K562 (cell line): ENCODE results near the gene ZNF593OS. TPM values are rescaled to one million over a fixed set of nuclear protein-coding genes. Genes with fewer than 3 reads are reported as not detected.

ENCODE experiments used
- ETV1 ChIP-seq: fragments of 450-650 bp; conservative IDR thresholded peaks from 2 replicates; pipeline ENCODE4 v1.6.1; 2016; ENCODE audit warnings: missing genetic modification characterization, control low read depth, low read depth, missing compliant biosample characterization
- HDAC2 ChIP-seq: fragments of 450-650 bp; IDR thresholded peaks from 2 replicates; pipeline ENCODE4 v1.6.1; 2016; ENCODE audit warnings: mild to moderate bottlenecking
- LEF1 ChIP-seq: fragments of 450-650 bp; IDR thresholded peaks from 2 replicates; pipeline ENCODE4 v1.6.1; 2016; ENCODE audit warnings: mild to moderate bottlenecking
- RBBP5 ChIP-seq: fragments of 200-600 bp; sonication (generic); IDR thresholded peaks from 2 replicates; pipeline ENCODE4 v1.6.1; 2012; ENCODE audit warnings: borderline replicate concordance, mild to moderate bottlenecking, low read length, control low read depth, inconsistent platforms; ENCODE audit not compliant: insufficient read depth, poor library complexity, severe bottlenecking
- SREBF2 ChIP-seq: sonication (generic); formaldehyde crosslinking; IDR thresholded peaks from 2 replicates; pipeline ENCODE4 v1.4.0; 2020; ENCODE audit warnings: mild to moderate bottlenecking, missing genetic modification reagents
- SRSF3 ChIP-seq: fragments of 200-400 bp; formaldehyde crosslinking; IDR thresholded peaks from 2 replicates; pipeline ENCODE4 v1.6.1; 2016; ENCODE audit warnings: mild to moderate bottlenecking, low read length, moderate library complexity; ENCODE audit not compliant: insufficient read depth
- TAL1 ChIP-seq: fragments of 450-650 bp; IDR thresholded peaks from 2 replicates; pipeline ENCODE4 v1.6.1; 2016; ENCODE audit warnings: mild to moderate bottlenecking
- ZNF224 ChIP-seq: sonication (generic); formaldehyde crosslinking; IDR thresholded peaks from 2 replicates; pipeline ENCODE4 v1.8.0; 2022; ENCODE audit warnings: mild to moderate bottlenecking, missing genetic modification reagents
- ZNF644 ChIP-seq: fragments of 200-800 bp; sonication (Bioruptor generic); IDR thresholded peaks from 2 replicates; pipeline ENCODE4 v1.6.1; 2016; ENCODE audit warnings: low read depth, missing genetic modification characterization, missing compliant biosample characterization
- polyA plus RNA-seq, 8 experiments: library from polyadenylated mRNA; depleted of rRNA in 4 of 8; stranded (reverse) in 5 of 8; unstranded in 3 of 8; fragments of >200 nt; fragmentation: Nextera tagmentation in 2 of 8; fragmentation: Illumina TruSeq in 1 of 8; extraction: Ambion mirVana in 2 of 8; extraction: Trizol in 1 of 8; gene quantifications; 2 replicates each; pipeline versions ENCODE4 v1.2.1 to v1.2.3, GENCODE V29; 2011 to 2014; ENCODE audit warnings: inconsistent platforms in 1 of 8, missing spikeins in 1 of 8
- total RNA-seq, 7 experiments: library from RNA; depleted of rRNA in 6 of 7; stranded (reverse); fragments of >200 nt in 6 of 7; fragmentation: Illumina TruSeq in 2 of 7; extraction: Trizol in 2 of 7; gene quantifications; 2 replicates each; pipeline versions ENCODE4 v1.2.1 to v1.2.3, GENCODE V29; 2011 to 2021; ENCODE audit warnings: low replicate concordance in 1 of 7
- TF ChIP-seq, protein P1 (sequence below): fragments of 250-450 bp; sonication (Bioruptor Pico); IDR thresholded peaks from 2 replicates; pipeline ENCODE4 v1.8.0; 2021; ENCODE audit warnings: mild to moderate bottlenecking, moderate library complexity
- TF ChIP-seq, protein P2 (sequence below): fragments of 450-650 bp; IDR thresholded peaks from 2 replicates; pipeline ENCODE4 v1.6.1; 2017; ENCODE audit warnings: antibody characterized with exemption, mild to moderate bottlenecking
- TF ChIP-seq, protein P3 (sequence below): fragments of 450-650 bp; IDR thresholded peaks from 2 replicates; pipeline ENCODE4 v1.6.1; 2017; ENCODE audit warnings: mild to moderate bottlenecking, moderate library complexity
- TF ChIP-seq, protein P4 (sequence below): fragments of 450-650 bp; formaldehyde crosslinking; IDR thresholded peaks from 2 replicates; pipeline ENCODE4 v1.4.0; 2022; ENCODE audit warnings: missing genetic modification characterization

The ZNF593OS gene
- total and polyA plus RNA-seq, 9 of the 15 experiments (the other 6 are each of a cell fraction or from before 2014, with no cell fraction given), result 0.24 to 0.27 TPM; not detected in 7

DNA sequence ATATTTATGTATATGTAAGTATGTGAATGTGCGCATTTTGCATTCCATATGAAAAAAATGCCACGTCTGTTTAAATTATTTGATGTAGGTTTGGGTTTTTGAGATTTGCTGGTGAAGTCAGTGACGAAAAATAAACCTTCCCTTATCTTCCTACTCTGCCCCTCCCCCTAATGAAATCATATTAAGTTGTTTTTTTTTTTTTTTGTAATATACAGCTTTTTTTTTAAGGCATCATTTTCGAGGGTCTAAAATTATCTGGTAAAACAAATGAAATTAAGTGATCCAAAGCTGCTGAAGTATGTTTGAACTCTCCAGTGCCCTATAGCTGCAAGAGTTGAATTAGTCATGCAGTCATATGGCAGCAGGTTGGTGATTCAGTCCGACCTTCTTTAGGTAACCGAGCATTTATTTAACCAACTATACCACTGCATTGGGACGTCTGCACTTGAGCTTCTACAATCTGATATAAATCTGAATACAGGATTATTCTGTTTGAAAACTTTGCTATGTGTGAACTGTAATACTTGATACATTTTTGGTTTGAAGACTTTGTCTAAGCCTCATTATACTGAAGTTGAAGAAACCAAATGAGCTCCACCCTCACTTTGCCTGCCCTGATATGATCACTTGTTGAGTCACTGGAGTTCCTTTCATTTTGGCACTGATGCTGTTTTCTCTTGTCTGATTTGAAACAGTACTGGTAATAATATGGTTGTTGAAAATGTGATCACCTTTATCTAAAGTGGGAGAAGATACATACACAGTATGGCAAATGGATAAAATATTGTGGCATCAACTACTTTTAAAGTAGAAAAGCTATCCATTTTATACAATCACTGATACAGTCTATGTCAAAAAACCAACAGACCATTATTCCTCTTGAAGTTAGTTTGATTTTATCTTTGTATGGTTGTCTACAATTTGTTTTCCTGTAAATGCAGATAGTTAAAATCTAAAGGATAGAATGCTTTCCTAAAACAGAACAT lies 48.4 kb downstream of the ZNF593OS start (continued):
- no peak for TF ChIP-seq TAL1
- TF ChIP-seq, protein P1, sequence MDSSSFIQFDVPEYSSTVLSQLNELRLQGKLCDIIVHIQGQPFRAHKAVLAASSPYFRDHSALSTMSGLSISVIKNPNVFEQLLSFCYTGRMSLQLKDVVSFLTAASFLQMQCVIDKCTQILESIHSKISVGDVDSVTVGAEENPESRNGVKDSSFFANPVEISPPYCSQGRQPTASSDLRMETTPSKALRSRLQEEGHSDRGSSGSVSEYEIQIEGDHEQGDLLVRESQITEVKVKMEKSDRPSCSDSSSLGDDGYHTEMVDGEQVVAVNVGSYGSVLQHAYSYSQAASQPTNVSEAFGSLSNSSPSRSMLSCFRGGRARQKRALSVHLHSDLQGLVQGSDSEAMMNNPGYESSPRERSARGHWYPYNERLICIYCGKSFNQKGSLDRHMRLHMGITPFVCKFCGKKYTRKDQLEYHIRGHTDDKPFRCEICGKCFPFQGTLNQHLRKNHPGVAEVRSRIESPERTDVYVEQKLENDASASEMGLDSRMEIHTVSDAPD (CRISPR knock-in tag), result no peak
- TF ChIP-seq, protein P2, sequence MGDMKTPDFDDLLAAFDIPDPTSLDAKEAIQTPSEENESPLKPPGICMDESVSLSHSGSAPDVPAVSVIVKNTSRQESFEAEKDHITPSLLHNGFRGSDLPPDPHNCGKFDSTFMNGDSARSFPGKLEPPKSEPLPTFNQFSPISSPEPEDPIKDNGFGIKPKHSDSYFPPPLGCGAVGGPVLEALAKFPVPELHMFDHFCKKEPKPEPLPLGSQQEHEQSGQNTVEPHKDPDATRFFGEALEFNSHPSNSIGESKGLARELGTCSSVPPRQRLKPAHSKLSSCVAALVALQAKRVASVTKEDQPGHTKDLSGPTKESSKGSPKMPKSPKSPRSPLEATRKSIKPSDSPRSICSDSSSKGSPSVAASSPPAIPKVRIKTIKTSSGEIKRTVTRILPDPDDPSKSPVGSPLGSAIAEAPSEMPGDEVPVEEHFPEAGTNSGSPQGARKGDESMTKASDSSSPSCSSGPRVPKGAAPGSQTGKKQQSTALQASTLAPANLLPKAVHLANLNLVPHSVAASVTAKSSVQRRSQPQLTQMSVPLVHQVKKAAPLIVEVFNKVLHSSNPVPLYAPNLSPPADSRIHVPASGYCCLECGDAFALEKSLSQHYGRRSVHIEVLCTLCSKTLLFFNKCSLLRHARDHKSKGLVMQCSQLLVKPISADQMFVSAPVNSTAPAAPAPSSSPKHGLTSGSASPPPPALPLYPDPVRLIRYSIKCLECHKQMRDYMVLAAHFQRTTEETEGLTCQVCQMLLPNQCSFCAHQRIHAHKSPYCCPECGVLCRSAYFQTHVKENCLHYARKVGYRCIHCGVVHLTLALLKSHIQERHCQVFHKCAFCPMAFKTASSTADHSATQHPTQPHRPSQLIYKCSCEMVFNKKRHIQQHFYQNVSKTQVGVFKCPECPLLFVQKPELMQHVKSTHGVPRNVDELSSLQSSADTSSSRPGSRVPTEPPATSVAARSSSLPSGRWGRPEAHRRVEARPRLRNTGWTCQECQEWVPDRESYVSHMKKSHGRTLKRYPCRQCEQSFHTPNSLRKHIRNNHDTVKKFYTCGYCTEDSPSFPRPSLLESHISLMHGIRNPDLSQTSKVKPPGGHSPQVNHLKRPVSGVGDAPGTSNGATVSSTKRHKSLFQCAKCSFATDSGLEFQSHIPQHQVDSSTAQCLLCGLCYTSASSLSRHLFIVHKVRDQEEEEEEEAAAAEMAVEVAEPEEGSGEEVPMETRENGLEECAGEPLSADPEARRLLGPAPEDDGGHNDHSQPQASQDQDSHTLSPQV, result peak; percentile 97
- peak; percentile 81 for TF ChIP-seq ZNF644 (tag)
- TF ChIP-seq, protein P3, sequence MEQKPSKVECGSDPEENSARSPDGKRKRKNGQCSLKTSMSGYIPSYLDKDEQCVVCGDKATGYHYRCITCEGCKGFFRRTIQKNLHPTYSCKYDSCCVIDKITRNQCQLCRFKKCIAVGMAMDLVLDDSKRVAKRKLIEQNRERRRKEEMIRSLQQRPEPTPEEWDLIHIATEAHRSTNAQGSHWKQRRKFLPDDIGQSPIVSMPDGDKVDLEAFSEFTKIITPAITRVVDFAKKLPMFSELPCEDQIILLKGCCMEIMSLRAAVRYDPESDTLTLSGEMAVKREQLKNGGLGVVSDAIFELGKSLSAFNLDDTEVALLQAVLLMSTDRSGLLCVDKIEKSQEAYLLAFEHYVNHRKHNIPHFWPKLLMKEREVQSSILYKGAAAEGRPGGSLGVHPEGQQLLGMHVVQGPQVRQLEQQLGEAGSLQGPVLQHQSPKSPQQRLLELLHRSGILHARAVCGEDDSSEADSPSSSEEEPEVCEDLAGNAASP, result no peak
- TF ChIP-seq, protein P4, sequence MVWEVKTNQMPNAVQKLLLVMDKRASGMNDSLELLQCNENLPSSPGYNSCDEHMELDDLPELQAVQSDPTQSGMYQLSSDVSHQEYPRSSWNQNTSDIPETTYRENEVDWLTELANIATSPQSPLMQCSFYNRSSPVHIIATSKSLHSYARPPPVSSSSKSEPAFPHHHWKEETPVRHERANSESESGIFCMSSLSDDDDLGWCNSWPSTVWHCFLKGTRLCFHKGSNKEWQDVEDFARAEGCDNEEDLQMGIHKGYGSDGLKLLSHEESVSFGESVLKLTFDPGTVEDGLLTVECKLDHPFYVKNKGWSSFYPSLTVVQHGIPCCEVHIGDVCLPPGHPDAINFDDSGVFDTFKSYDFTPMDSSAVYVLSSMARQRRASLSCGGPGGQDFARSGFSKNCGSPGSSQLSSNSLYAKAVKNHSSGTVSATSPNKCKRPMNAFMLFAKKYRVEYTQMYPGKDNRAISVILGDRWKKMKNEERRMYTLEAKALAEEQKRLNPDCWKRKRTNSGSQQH, result no peak
- peak; percentile 88 for TF ChIP-seq LEF1
- TF ChIP-seq ZNF224 (CRISPR knock-in tag), result no peak
- peak; percentile 1; the same call in 1 of the 2 replicates for TF ChIP-seq ETV1 (tag)
- TF ChIP-seq HDAC2, result peak; percentile 84
- TF ChIP-seq SREBF2 (CRISPR knock-in tag), result no peak
- no peak for TF ChIP-seq SRSF3
- no peak for TF ChIP-seq RBBP5
